GM21717 (cell line): ENCODE measurements around the gene TRIM26.
"Not testable (repeated sequence)": the region's sequence is repeated elsewhere in the genome, so short reads cannot be mapped to it uniquely, and the experiment has no call there.

Source experiments
- ATAC-seq: cut with Tn5 transposase; IDR thresholded peaks from one replicate; pipeline ENCODE4 v1.9.1; 2021; ENCODE audit warnings: mild to moderate bottlenecking, moderate library complexity; ENCODE audit not compliant: unreplicated experiment

TRIM26 gene

DNA sequence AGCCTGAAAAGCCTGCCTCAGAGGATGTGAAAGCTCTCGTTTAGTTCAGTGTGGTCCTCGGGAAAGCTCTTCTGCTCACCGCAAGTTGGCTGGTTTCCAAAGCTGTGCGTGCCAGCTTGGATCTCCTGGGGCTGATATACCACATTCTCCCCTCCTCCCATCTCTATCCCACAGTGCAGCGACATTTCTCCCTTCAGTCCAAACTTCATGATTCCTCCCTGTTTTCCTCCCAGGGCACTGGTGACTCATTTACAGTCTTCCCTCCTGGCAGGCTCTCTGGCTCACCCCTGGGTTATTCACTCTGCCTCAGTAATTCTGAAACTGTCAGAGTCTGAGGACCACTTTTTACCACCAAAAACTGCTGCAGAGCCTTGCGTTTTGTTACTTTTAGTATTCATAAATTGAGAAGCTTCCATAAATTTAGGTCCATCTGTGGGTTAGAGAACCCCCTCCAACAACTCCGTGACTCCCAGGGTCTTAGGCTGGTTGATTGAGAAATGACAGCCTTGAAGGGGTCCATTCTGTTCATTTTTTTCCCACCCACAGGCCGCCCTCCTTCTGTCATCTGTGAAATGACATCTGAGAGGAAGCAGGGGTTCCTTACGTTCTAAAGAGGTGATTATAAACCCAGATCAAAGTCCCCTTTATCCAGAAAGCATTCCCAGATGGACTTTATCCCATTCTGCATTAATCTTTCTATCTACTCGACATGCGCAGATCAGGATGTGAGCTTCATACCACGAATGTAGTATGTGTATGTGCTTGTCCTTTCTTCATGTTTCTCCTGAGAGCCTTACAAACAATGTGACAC, 58.3 kb downstream of the TRIM26 start:
- ATAC-seq, result no peak

DNA sequence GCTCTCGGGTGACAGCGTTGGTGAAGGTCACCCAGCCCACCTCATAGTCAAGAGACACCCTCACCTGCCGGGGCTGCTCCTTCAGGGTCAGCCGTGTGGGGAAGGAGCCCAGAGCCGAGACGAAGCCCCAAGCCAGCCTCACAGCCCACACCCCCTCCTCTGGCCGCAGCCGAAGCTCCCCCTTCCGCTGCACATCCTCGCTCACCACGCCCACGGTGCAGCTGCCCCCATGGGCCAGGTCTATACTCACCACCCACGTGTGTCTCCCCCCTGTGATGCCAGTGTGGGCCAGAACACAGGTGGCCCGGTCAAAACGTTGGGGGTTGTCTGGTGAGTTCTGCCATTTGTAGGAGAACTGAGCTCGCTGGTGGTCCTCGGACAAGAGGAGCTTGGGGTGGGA, 59.1 kb downstream of the TRIM26 start:
- ATAC-seq, result no peak

DNA sequence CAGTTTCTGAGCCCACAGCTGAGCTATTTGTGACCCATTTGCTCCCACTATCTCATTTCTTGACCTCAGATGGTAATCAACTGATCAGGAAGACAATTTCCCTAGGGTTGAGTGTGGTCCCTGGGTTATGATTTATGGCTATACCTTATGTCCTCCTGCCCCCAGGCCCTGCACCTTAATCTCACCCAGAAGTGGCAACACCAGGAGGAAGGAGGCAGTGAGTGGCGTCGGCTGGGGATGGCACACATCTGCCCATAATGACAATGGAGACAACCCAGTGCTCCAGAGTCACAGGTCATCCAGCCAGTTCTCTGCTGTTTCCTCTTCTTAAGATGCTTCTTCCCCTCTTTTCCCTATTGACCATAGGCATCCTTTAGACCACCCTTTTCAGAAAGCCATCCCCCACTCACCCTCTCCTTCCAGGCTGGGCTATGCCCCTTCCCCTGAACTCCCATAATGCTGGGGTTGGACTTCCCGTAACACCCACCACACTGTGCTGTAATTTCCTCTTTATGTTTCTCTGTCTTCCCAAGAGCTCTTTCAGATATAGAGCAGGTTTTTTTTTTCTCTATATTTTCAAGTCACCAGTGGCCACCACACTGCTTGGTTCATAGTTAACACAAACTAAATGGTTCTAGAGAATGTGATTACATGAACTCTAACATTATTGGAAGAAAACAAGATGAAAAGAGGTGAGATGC, 60.1 kb downstream of the TRIM26 start:
- no peak for ATAC-seq

DNA sequence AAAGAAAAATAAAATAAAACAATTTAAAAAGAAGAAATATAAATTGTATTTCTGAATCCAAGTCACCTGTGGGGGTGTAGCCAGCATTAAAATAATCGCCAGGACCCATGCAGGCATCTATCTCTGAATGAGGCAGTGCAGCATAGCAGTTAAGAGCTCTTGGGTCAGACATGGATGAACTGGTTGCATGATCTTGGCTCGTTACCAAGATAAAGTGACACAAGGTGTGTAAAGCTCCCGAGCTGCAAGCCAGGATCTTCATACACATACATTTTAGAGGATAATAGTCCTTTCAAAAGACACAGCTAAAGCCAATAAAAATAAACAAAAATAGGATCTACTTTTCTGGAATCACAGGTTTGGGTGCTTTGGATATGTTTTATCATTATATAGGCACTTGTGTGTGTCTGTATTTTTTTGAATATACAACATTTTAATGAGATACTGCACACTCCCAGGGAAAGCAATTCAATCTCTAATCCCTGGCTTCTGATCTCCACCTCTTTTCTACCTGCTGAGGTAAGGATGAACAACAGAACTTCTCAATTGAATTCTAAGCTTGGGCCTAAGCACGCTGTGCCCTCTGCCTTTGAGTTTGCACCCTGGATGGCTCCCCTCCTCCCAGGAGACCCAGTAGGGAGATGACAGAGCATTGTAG, 61.1 kb downstream of the TRIM26 start:
- no peak for ATAC-seq

DNA sequence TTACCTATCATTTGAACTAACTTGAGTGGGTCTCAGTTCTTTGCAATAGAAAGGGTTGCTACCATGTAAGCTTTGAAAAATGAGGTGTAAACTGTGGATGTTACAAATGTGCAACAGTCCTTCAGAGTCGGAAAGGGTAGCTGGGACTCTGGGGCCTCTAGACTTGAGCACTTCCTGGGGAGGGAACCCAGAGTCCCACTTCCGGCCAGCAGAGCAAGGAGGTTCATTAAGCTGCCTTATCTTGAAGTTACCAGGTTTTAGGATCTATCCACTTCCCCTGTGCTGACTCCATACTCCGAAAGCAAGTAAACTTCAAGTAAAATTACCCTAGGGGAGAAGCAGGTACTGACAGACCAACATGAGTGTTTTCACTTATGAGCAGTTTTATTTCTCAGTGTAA, 61.6 kb downstream of the TRIM26 start:
- no peak for ATAC-seq

DNA sequence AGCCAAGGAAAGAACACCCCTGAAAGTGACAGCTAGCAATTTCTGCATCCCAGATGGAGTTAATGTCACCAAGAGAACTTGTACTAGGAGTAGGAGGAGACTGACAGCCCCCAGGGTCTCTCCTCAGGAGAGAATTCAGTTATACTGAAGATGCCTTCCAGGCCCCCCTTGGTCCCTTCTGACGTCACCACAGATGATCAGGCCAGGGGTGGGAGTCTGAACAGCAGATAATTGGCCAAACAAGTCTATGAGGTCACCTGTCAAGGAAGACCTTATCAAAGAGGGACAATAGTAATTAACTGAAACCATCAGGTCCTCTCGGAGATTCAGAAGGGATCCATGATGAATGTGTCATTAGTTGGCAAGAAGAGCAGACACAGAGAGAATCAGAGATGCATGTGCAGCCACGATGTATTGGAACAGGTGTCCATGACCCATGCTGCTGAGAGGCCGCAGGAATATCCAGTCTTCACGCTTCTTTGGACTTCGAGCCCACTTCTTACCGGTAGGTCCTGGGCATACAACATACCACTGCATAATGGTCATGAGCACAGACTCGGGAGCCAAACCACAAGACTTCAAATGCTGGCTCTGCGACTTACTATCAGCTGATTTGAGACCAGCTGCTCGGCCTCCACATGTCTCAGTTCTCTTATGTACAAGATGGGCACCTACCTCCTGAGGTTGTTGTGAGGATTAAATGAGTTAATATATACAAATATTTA, 62.4 kb downstream of the TRIM26 start:
- no peak for ATAC-seq

DNA sequence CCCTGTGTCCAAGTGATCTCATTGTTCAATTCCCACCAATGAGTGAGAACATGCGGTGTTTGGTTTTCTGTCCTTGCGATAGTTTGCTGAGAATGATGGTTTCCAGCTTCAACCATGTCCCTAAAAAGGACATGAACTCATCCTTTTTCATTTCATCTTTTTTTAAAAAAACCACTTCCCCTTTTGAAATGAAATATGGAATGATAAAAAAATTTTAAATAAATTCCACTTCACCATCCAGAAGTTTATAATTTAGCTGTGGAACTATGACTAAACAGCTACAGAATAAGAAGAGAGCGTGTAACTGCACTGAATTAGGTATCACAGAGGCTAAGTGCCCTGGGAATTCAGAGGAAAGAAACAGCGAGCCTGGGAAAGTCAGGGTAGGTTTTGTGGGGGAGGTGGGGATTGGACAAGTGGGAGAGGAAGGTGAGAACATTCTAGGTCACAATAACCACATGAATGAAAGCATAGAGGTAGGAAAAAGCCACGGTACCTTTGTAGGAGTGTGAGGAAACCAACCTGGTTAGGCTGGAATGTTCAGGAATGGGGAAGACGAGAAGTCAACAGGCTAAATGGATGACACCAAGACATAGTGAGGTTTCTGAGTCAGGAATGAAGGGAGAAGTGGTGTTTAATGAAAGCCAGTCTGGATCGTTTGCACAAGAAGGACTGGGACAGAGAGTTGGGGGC, 63.2 kb downstream of the TRIM26 start:
- ATAC-seq, result no peak

GRCh38 chr6:30149234-30149633, 64.0 kb downstream of the TRIM26 start:
- ATAC-seq, result no peak

- no peak for ATAC-seq
Measured at GRCh38 chr6:30147096-30147495, 66.1 kb downstream of the TRIM26 start.

- ATAC-seq, result no peak
Measured at GRCh38 chr6:30145818-30146217, 67.4 kb downstream of the TRIM26 start.

DNA sequence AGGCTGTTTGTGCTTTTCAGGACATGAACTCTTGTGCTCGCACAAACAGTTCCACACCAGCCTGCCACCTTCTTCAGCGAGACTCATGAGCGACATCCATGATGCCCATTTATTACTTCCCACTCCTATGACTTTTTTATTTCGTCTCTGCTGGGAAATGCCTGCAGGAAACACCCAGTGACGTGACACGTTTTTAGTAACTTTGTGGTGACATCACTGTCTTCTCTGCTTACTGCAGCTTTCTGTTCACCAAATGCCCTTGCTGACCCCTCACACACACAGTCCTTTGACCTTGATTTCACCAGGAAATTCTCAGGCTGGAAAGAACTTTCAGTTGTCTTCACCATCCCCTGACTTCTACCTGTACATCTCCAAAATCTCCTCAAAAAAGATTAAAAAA, 68.4 kb downstream of the TRIM26 start:
- ATAC-seq, result no peak

DNA sequence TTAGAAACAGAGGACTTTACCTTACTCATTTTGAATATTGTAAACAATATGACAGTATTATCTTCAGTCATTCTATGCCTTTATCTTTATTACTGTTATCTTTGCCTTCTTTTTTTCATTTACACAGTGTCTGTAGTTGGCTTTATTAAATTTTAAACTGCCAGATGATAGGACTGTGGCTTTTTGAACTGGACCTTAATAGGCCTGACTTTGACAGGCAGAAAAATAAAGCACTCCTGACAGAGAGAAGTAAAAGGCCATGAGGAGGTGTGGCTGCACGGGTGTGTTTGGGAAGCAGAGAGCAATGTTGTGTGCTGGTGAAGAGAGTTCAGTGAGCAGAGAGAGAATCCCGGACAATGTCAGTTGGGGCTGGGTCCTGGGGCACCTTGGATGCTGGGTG, 69.4 kb downstream of the TRIM26 start:
- no peak for ATAC-seq

DNA sequence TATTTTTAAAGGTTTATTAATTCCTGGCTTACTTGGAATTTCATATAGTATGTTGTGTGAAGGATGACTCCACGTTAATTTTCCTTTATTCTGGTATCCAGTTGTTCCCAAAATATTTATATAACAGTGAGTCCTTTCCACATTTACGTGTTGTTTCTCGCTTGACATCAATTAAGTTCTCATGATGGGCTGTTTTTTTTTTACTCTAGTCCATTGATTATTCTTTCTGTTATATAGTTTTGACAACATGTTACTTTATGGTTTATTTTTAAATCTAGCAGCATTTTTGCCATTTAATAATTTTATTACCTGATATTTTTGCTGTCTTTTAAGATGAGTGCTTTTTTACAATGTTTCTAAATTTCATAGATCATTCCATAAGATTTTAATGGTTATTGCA, 70.5 kb downstream of the TRIM26 start:
- no peak for ATAC-seq

- ATAC-seq, result not testable (repeated sequence)
Measured at GRCh38 chr6:30140240-30140639, 73.0 kb downstream of the TRIM26 start.

DNA sequence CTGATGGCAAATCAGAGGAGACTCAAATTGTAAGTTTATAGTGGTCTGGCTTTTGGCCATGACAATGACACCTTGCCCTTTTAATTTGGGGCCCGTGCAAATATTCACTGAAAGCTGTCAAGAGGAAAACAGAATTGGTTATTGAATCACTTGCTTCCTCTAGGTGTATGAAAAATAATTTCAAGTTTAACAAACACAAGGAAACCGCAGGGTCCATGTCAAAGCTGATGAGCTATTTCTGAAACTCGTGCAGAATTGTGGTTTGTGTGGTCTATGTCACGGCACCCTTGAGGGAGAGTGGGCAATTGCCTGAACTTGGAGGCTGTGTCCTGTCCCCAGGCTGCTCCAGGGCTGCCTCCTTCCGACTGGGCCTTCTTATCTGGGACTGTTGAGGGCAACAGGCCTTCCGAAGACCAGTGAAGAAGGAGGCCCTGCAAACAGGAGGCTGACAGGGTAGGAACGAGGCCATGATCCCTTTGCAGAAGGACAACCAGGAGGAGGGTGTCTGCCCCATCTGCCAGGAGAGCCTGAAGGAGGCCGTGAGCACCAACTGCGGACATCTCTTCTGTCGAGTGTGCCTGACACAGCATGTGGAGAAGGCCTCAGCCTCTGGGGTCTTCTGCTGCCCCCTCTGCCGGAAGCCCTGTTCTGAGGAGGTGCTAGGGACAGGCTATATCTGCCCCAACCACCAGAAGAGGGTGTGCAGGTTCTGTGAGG, 76.5 kb downstream of the TRIM26 start:
- no peak for ATAC-seq

- ATAC-seq, result no peak
Measured at GRCh38 chr6:30135757-30136156, 77.4 kb downstream of the TRIM26 start, which contains the start of gene TRIM40. TSS of gene TRIM40 (plus strand) at chr6:30136140. CDS start at chr6:30137037, 897 bp downstream.

- ATAC-seq, result no peak
Measured at GRCh38 chr6:30135147-30135546, 78.1 kb downstream of the TRIM26 start.
